Thyroid gland (tissue), 4 donors: ENCODE measurements around the gene BIRC7. TPM values are rescaled to one million over a fixed set of nuclear protein-coding genes. Genes with fewer than 3 reads are reported as not detected.

Experiments used
- DNase-seq, 2 donors: peaks; one replicate each; pipeline ENCODE4 v3.0.0-alpha.2; 2019
- H3K27ac ChIP-seq, 3 donors: fragments of 200-600 bp; sonication (generic); 1 replicate in 2 of 3; 2 replicates in 1 of 3; pipeline ENCODE4 v1.5.1; 2016 to 2019; ENCODE audit warnings: mild to moderate bottlenecking in 1 of 3, moderate library complexity in 1 of 3
- H3K27me3 ChIP-seq: fragments of 200-600 bp; sonication (generic); one replicate; pipeline ENCODE4 v1.5.1; 2019
- H3K36me3 ChIP-seq, 2 donors: fragments of 200-600 bp; sonication (generic); one replicate each; pipeline ENCODE4 v1.5.1; 2016 to 2019
- H3K4me1 ChIP-seq, 2 donors: fragments of 200-600 bp; sonication (generic); one replicate each; pipeline ENCODE4 v1.5.1; 2017 to 2019
- H3K4me3 ChIP-seq, 3 donors: fragments of 200-600 bp; sonication (generic); replicated peaks in 1 of 3; 1 replicate in 2 of 3; 2 replicates in 1 of 3; pipeline ENCODE4 v1.5.1; 2016; ENCODE audit warnings: mild to moderate bottlenecking in 1 of 3
- H3K9me3 ChIP-seq: fragments of 200-600 bp; sonication (generic); one replicate; pipeline ENCODE4 v1.5.1; 2017
- POLR2A ChIP-seq, 2 donors: fragments of 450-650 bp; IDR thresholded peaks; one replicate each; pipeline ENCODE4 v1.6.1; 2017; ENCODE audit warnings: antibody characterized with exemption in 2 of 2, mild to moderate bottlenecking in 2 of 2, moderate library complexity in 1 of 2
- WGBS, 2 donors: methylation state at CpG; one replicate each; pipeline ENCODE4 v1.1.5; 2017; 5-methylcytosine and 5-hydroxymethylcytosine counted together
- intact Hi-C: fragments of 100-400 bp; cut with DNase I; formaldehyde crosslinking; loops from one replicate; pipeline ENCODE4 v1.15.1; 2023
- total RNA-seq, 4 donors: library from RNA; depleted of rRNA; stranded (reverse); fragments of >200 nt; gene quantifications; one replicate each; pipeline ENCODE4 v1.2.3, GENCODE V29; 2016
- TF ChIP-seq, protein P1 (sequence below), 6 experiments: fragments of 200-600 bp in 3 of 6; fragments of 450-650 bp in 3 of 6; sonication (generic) in 3 of 6; IDR thresholded peaks; one replicate each; pipeline ENCODE4 v1.5.1; 2016 to 2019; ENCODE audit warnings: antibody characterized with exemption in 6 of 6, mild to moderate bottlenecking in 2 of 6, inconsistent platforms in 1 of 6, moderate library complexity in 1 of 6

The BIRC7 gene
- total RNA-seq, 4 donors from 2014 or later: not detected

- H3K27me3 ChIP-seq: no peaks in the 10 kb centered on the region
- intact Hi-C loops: no loop called here
- peak; percentile 76 to 77 for DNase-seq
Observed at GRCh38 chr20:63230800-63231268, 4.9 kb upstream of the BIRC7 start.

GRCh38 chr20:63232235-63233060, 3.3 kb upstream of the BIRC7 start:
- intact Hi-C loops: no loop called here
- TF ChIP-seq POLR2A (IDR thresholded peaks at IDR 0.05): no peak
- TF ChIP-seq, protein P1, sequence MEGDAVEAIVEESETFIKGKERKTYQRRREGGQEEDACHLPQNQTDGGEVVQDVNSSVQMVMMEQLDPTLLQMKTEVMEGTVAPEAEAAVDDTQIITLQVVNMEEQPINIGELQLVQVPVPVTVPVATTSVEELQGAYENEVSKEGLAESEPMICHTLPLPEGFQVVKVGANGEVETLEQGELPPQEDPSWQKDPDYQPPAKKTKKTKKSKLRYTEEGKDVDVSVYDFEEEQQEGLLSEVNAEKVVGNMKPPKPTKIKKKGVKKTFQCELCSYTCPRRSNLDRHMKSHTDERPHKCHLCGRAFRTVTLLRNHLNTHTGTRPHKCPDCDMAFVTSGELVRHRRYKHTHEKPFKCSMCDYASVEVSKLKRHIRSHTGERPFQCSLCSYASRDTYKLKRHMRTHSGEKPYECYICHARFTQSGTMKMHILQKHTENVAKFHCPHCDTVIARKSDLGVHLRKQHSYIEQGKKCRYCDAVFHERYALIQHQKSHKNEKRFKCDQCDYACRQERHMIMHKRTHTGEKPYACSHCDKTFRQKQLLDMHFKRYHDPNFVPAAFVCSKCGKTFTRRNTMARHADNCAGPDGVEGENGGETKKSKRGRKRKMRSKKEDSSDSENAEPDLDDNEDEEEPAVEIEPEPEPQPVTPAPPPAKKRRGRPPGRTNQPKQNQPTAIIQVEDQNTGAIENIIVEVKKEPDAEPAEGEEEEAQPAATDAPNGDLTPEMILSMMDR (IDR thresholded peaks at IDR 0.05): no peak
- H3K27ac ChIP-seq: no peak overlapping the region
- no peaks in the 10 kb centered on the region for H3K36me3 ChIP-seq
- DNase-seq: no peak
- no peaks in the 10 kb centered on the region for H3K9me3 ChIP-seq
- H3K27me3 ChIP-seq: no peaks in the 10 kb centered on the region
- 68 to 70% methylated on average over 11 to 17 of the region's 18 CpGs for WGBS, 2 donors
- no peak overlapping the region for H3K4me3 ChIP-seq
- peaks cover 0 to 9% of the 10 kb centered on the region in 2 donors for H3K4me1 ChIP-seq

More at GRCh38 chr20:63230800-63231268, 4.9 kb upstream of the BIRC7 start:
- no peak overlapping the region for H3K27ac ChIP-seq
- no peaks in the 10 kb centered on the region for H3K9me3 ChIP-seq
- H3K36me3 ChIP-seq: no peaks in the 10 kb centered on the region
- 15 to 20% methylated on average over 14 of the region's 17 CpGs for WGBS, 2 donors
- H3K4me1 ChIP-seq: peaks cover 0 to 14% of the 10 kb centered on the region in 2 donors
- TF ChIP-seq POLR2A (IDR thresholded peaks at IDR 0.05): no peak
- TF ChIP-seq, protein P1 (IDR thresholded peaks at IDR 0.05): peak in 5 of 6 experiments; percentile 16 to 70 (median 59)
- no peak overlapping the region for H3K4me3 ChIP-seq

GRCh38 chr20:63233061-63233344, 2.7 kb upstream of the BIRC7 start:
- Histone ChIP-seq H3K36me3 (no peaks in the 10 kb centered on the region), H3K4me1 (peaks cover 0 to 9% of the 10 kb centered on the region in 2 donors), H3K9me3 (no peaks in the 10 kb centered on the region), H3K27ac (no peak overlapping the region), H3K4me3 (no peak overlapping the region), H3K27me3 (no peaks in the 10 kb centered on the region)
- TF ChIP-seq, protein P1 (IDR thresholded peaks at IDR 0.05): no peak
- no peak for TF ChIP-seq POLR2A (IDR thresholded peaks at IDR 0.05)
- intact Hi-C loops: no loop called here
- WGBS, 2 donors: 62 to 86% methylated on average over 3 of the region's 3 CpGs
- DNase-seq: no peak

DNA sequence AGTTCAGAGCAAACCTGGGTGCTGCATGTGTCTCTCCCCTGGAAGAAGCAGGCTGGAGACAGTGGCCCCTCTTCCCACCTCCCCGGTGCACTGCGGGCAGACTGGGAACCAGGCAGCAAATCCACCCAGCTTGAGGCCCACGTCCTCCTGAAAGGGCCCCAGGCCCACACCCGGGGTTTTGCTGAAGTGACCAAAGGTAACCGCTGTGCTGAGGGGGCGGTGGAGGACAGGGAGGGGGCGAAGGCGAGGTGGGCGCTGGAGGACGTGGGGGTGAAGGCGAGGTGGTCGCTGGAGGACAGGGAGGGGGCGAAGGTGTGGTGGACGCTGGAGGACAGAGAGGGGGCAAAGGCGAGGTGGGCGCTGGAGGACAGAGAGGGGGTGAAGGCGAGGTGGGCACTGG, 1.8 kb upstream of the BIRC7 start:
- intact Hi-C loops: no loop called here
- H3K27me3 ChIP-seq: no peaks in the 10 kb centered on the region
- no peak overlapping the region for H3K4me3 ChIP-seq
- no peaks in the 10 kb centered on the region for H3K9me3 ChIP-seq
- H3K27ac ChIP-seq: no peak overlapping the region
- TF ChIP-seq POLR2A (IDR thresholded peaks at IDR 0.05): no peak
- TF ChIP-seq, protein P1 (IDR thresholded peaks at IDR 0.05): no peak
- H3K4me1 ChIP-seq: peaks cover 0 to 9% of the 10 kb centered on the region in 2 donors
- WGBS, 2 donors: 84 to 86% methylated on average over 14 to 16 of the region's 17 CpGs
- H3K36me3 ChIP-seq: no peaks in the 10 kb centered on the region
- DNase-seq: no peak

DNA sequence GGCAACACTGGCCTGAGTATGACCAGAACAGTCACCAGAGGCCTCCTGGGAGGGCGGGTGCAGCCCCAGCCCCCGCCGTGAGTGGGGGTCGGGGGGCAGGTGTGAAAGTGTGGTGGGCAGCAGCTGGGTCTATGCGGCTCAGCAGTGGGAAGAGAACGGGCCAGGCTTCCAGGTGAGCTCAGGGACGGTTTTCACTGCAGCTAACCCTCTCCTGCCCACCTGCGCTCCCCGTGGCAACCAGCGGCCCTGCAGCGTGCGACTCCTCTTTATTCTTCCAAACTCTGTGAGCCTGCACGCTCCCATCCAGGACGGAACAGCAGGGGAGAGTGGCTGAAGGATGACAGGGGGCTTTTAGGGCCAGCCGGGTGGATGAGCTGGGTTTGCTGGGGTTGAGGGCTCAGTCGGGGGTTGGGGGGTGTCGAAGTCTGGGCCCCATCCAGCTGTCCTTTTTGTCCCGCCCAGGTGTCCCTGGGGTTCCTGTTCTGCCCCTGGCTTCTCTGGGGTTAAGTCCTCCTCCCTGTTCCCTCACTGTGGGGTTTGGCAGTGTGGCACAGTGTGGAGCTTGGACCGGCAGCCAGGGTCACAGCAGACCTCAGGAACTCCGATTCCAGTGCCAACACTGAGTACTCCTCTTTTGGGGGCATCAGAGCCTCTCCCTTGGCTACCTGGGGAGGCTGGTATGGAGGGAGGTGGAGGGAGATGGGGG, 859 bp upstream of the BIRC7 start:
- Histone ChIP-seq H3K27me3 (no peaks in the 10 kb centered on the region), H3K9me3 (no peaks in the 10 kb centered on the region), H3K4me1 (peaks cover under 1 to 12% of the 10 kb centered on the region in 2 donors), H3K4me3 (no peak overlapping the region), H3K36me3 (no peaks in the 10 kb centered on the region), H3K27ac (no peak overlapping the region)
- TF ChIP-seq, protein P1 (IDR thresholded peaks at IDR 0.05): peak in 5 of 6 experiments; percentile 55 to 79 (median 72)
- TF ChIP-seq POLR2A (IDR thresholded peaks at IDR 0.05): no peak
- 14 to 15% methylated on average over 13 to 14 of the region's 20 CpGs for WGBS, 2 donors
- intact Hi-C loops: loop anchor here (5.0 kb wide), 1 partner anchor 48 kb away; no protein-coding TSS in a partner anchor
- DNase-seq: peak; percentile 61 to 70
